Stimulated activated CD8-positive, alpha-beta memory T cell treated with anti-CD3 and anti-CD28 coated beads, Interleukin-7, amount 100 ng/mL, for 4 hours (primary cell): ENCODE results near the gene SPSB1.
"Not testable (repeated sequence)": the region's sequence is repeated elsewhere in the genome, so short reads cannot be mapped to it uniquely, and the experiment has no call there.

Experiments
- DNase-seq, 2 donors: peaks; one replicate each; pipeline ENCODE4 v3.0.0-alpha.2; 2020; ENCODE audit warnings: low read depth in 2 of 2

Gene SPSB1

GRCh38 chr1:9366943-9367780 is 74.5 kb downstream of the SPSB1 start:
- DNase-seq, result no peak

- no peak for DNase-seq
These were observed 75.1 kb downstream of the SPSB1 start for GRCh38 chr1:9367806-9368205.

GRCh38 chr1:9368356-9368755 is 75.7 kb downstream of the SPSB1 start:
- DNase-seq, result no peak

GRCh38 chr1:9369964-9370788 is 77.5 kb downstream of the SPSB1 start:
- no peak for DNase-seq

DNA sequence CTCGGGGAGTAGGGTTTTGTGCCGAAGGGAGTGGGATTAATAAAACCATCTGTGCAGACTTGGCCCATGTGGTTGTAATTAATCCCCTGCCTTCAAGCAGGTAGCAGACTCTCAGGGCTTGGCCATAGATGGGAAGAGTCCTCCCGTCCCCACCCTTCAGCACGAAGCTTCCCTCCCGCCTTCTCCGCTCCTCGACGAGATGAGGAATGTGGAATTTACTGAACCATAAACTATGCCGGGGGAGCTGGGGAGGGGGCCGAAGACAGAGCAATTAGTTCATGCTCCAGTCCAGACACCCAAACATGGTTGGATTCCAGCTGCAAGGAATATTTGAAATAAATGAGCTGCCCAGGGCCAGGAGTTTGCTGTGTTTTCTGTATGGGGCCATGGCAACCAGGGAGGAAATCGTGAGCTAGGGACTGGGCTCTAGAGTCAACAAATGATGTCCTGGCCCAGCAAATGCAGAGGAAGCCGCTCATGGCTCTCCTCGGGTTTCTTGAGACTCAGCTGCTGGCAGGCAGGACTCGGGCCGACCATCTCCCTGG is 78.8 kb downstream of the SPSB1 start:
- no peak for DNase-seq

DNA sequence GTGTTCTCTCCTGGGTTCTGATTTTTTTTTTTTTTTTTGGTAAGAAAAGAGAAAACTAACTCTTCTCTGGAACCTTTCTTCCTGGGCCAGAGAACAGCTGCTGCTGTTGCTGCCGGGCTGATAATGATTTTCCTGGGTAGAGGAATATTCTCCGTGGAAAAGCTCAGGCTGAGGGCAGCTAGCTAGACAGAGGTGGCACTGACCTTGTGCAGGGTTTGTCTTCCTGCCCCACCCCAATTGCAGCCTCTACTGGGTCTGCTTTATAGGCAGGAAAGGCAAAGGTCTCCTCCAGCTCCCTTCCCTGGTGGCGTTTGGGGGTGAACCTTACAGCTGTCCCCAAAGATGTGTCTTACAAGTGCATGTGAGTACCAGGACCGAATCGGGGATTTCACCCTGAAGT is 79.3 kb downstream of the SPSB1 start:
- DNase-seq, result no peak

GRCh38 chr1:9373619-9374018 is 80.9 kb downstream of the SPSB1 start:
- no peak for DNase-seq

DNA sequence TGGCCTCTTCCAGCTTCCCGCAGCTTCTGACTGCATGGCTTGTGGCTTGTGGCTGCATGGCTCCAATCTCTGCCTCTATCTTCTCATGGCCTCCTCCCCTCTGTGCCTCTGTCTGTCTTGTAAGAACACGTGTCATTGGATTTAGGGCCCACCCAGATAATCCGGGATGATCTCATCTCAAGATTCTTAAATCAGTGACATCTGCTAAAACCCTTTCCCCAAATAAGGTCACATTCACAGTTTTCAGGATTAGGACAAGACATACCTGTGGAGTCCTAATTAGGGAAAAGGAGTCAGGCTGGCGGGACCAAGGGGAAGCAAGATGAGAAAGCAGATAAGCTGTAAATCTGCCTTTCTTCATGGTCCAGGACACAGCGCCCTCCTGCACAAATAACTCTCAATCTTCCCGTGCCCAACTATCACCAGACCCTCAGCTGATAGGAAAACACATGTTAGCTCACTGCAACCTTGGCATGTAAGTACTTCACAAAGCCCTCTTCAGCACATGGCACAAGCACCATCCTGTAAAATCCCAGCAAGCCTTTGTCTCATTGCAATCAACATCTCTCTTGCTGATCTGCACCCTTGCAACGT is 82.2 kb downstream of the SPSB1 start:
- DNase-seq, result no peak

DNA sequence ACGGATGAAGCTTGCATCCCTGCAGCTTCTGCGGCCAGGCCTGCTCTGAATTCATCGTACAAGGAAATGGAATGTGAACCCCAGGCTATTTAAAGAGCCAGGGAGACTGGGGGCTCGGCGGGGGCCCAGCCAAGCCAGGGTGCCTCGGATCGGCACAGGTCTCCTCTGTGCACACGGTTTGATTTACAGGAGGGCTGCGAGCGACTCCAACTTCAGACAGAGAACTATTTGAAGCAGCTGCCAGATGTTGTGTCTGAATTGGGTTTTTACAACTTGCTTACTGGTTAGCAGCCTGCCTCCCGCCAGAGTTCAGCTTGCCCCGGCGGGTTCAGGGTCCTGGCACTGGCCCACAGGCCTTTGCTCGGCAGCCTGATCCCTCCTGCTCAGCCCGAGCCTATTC is 83.2 kb downstream of the SPSB1 start:
- DNase-seq, result no peak

DNA sequence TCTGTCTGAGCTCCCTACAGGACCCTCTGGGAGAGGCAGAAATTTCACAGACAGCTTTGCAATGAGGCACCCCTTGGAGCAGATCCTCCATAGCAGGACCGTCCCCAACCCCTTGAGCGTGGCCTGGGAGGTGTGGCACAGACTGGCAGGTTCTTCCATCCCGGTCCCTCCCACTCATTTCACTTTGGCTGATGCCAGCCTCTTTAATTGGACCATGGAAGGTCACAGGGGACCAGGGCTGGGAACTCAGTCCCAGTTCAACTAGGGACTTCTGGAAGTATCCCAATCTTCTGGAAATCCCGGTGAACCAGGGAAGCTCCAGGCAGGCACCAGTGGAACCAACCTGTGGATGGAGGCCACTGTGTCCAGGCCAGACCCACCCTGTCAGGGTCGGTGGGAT is 83.7 kb downstream of the SPSB1 start:
- no peak for DNase-seq

DNA sequence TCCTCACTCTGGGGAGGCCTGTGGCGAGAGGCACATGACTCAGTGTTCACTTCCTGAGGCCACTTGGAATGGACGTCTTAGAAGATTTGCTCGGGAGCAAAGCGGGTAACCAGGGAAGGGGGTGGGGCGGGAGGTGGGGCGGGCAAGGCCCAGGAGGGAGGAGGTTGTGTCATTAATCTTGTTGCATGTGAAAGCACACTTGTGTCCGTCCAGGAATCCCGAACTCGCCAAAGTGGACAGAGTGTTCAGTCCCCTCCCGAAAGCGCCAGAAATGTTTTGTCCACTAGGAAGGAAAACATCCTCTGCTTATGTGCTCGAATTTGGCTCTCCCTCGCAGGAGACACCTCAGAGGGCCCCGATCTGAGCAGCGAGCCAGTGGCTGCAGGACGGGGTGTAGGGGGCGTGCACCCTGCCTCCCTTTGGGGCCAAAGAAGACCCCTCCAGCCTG is 84.2 kb downstream of the SPSB1 start:
- DNase-seq, result no peak

DNA sequence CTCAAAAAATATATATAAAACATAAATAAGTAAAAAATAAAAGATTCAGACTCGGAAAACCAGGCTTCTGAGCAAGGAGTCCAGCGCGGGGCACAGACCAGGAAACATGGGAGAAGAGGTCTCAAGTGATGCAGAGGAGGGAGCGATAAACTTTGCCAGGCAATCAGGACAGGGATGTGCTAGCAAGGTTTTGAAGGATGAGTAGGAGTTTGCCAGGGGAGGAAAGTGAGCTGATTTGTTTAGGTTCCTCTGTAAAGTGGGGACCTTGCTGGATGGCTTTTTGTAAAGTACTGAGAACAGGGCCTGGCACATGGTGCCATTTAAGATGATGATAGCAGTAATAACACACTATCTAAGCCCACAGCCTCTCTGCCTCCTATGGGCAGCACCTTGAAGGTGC is 86.1 kb downstream of the SPSB1 start:
- DNase-seq, result no peak

DNA sequence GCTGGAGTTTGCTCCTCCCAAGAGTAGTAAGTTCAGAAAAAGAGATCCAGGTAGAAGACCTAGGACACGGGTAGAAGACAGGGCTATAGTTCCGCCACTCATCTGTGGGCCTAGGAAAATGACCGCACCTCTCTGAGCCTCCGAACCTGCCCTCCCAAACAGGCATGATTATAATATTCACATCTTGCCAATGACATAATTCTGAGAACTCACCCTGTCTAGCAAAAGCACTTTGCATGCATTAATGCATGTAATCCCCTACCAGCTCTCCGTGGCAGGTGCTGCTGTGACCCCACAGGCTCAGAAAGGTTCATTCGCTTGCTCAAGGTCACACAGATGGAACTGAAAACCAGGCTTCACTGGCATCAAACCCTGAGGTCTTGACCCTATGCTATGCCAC is 88.0 kb downstream of the SPSB1 start:
- DNase-seq, result no peak

- no peak for DNase-seq
These were observed 90.2 kb downstream of the SPSB1 start for GRCh38 chr1:9382643-9383491.

DNA sequence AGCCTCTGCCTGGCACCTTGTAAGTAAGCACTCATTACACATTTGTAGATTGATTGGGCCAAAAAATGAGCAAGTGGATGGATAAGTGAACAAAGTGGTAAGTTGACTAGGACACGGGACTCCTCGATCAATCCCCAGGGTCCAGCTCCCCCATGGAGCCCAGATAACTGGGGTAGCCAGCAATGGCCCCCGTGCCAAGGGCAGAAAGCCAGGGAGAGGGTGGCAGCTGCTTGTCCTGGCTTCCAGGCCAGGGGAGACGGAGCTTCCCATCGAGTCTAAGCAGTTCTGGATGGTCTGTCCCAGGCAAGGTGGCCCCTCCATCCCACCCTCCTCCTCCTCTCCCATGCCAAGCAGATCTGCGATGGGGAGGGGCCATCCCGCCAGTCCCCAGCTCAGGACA is 91.4 kb downstream of the SPSB1 start:
- no peak for DNase-seq

GRCh38 chr1:9384751-9385245 is 92.1 kb downstream of the SPSB1 start:
- no peak for DNase-seq

DNA sequence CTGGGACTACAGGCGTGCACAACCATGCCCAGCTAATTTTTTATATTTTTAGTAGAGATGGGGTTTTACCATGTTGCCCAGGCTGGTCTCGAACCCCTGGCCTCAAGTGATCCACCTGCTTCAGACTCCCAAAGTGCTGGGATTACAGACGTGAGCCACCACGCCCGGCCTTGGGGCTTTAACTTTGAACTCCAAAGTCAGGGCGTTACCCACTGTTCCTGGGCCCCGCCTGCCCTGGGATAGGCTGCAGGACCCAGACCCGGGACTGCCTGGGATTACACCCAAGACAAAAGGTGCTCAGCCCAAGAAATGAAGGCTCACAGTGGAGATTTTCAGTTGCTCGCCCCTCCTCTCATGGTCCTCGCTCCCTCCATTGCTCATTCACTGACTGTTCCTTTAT is 92.7 kb downstream of the SPSB1 start:
- DNase-seq, result not testable (repeated sequence)

DNA sequence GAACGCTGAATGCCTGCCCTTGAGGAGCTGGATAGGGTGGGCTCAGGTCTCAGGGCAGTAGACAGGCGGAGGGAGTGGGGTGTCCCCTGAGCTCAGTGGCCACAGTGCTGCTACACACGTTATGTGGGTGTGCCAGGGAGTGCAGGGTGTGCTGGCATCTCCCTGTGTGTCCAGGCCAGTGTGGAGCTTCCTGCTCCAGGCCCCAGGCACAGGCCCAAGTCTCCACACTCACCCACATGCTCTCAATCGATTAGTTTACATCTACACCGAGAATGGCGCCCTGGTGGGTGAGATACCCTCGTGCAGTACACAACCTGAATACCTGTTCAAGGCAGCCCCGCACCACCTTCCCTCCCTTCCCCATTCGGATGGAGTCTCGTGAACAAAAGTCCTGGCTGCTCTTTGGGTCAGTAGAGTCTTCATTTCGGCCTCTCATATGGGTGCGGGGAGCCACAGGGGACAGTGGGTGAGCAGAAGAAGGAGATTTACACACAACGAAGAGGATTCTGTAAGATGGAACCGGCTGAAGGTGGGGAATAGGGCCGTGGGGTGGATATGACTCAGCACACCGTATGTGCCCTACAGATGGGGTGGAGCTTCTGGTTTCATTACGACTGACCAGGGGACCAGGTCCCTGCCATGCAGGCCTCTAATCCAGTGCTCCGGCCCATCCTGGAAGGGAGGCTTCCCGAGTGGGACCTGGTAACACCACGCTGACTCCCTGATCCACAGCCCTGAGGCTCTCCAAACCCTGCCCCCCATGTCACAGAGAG is 93.3 kb downstream of the SPSB1 start:
- DNase-seq, result no peak

- no peak for DNase-seq
These were observed 95.9 kb downstream of the SPSB1 start for GRCh38 chr1:9388335-9389180.
